Airway epithelial cell (primary cell): Measurements from ENCODE around the gene LINC00632. TPM values are rescaled to one million over a fixed set of nuclear protein-coding genes. Genes with fewer than 3 reads are reported as not detected.

Source experiments
- total RNA-seq: library from RNA; depleted of rRNA; stranded (reverse); fragments of >200 nt; gene quantifications from 2 replicates; pipeline ENCODE4 v1.2.3, GENCODE V29; 2015

The LINC00632 gene
- total RNA-seq, result under 0.01 and 1.2 TPM in 2 replicates

DNA sequence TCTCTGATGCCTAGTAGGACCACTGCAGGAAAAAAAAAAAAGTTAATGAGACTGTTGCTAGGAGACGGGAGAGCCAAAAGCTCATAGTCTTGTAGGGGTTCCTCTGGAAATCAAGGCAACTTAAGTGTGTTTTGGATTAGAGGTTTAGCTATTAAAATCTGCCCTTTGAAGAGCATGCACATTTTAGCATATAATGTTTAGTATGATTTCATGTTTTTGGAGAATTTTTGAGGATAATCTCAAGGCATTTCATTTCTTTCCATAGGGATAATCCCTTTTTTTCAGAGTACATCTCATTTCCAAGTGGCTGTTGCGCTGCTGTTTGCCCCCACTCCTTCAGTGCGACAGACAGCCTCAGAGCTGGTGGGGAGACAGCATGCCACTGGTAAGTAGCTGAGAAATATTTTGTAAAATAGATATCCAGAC, at the start of gene LINC00632:
TSS of gene LINC00632 (plus strand) at position 339 of the 426 bp plus-strand sequence.

Other genes with a start within 250 kb of the LINC00632 start
- not detected in 2 replicates for gene SOX3, start 204.7 kb upstream of the LINC00632 start, total RNA-seq